GM19099 (cell line): Measurements from ENCODE around the gene CLEC16A.

Experiments
- POLR2A ChIP-seq: IDR thresholded peaks from 3 replicates; pipeline ENCODE4 v1.6.1; 2011; ENCODE audit warnings: low read depth; ENCODE audit not compliant: insufficient read length; ENCODE audit errors: extremely low read depth

The CLEC16A gene

DNA sequence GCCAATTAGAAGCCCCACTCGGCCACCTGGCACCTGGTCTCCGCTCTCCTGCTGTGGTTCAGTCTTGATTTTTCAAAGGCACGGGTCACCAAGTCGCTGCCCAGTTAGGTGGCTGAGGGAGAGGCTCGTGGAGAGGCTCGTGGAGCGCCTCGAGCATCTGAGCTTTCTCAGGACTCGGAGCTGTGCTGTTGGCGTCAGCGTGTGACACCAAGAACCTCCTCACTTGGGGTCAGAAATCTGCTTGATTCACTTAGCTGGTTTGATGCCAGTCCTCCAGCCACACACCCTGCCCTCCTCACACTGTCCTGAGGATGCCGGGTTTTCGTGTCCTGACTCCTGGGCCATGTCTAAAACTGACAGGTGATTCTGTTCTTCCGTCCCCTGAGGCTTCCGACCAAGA lies 229.1 kb downstream of the CLEC16A start:
- TF ChIP-seq POLR2A = no peak

DNA sequence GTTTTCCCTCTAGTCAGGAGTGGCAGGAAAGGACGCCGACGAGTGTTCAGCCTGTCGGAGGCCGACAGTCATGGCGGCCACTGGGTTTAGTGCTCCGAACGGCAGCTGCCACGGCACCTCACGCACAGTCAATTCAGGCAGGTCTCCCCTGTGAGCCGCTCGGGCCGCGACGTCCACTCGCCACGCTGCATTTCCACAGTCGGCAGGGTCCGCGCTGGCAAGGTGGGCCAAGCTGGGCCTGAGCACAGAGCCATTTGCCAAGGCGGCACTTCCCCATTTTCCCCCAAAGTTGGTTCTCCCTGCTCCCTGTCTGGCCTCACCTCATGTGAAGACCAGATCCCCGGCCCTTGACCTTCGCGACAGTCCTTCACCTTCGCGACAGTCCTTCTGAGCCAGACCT lies 229.8 kb downstream of the CLEC16A start:
- TF ChIP-seq POLR2A = no peak

GRCh38 chr16:11175106-11175786 lies 230.9 kb downstream of the CLEC16A start:
- TF ChIP-seq POLR2A = no peak

GRCh38 chr16:11175787-11176341 lies 231.5 kb downstream of the CLEC16A start:
- no peak for TF ChIP-seq POLR2A

DNA sequence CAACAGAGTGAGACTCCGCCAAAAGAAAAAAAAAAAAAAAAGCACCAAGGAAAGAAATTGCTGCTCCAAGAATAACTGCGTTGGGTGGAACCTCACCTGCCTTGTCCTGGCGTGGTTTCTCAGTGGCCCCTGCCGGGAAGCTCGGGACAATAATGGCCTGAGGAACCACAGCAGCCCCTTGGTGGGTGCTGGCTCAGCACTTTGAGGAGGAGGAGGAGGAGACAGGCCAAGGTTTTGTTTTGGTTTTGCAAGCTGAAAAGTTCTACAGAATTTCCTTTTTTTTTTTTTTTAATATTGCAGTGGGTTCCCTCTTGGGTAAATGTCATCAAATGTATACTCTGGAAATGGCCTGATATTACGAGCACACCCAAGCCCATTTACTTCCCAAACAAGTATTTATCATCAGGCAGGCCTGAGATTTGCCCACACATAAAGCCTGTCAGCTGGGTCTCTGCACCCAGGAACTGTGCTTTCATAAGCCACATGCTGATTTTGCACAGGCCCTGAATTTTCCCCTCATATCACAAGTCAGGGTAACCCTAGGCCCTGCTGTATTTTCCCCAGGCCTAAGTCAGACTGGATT lies 233.3 kb downstream of the CLEC16A start:
- no peak for TF ChIP-seq POLR2A

- no peak for TF ChIP-seq POLR2A
Measured at GRCh38 chr16:11178424-11178823, 234.1 kb downstream of the CLEC16A start.

- TF ChIP-seq POLR2A = no peak
Measured at GRCh38 chr16:11179574-11179973, 235.2 kb downstream of the CLEC16A start.

DNA sequence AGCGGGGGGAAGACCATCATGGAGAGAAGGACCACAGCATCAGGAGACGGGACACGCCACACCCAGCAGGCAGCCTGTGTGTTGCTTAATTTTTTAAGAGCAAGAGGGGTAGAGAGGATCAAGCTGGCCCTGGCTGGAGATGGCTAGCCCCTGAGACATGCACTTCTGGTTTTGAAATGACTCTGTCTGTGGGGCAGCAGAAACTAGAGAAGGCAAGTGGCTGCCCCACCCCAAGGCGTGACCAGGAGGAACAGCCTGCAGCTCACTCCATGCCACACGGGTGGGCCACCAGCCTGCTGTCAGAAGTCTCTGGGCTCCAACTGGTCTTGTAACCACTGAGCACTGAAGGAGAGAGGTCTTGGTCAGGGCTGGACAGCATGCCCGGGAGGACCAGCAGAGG lies 236.1 kb downstream of the CLEC16A start:
- no peak for TF ChIP-seq POLR2A

- TF ChIP-seq POLR2A = no peak
Measured at GRCh38 chr16:11181242-11181898, 237.0 kb downstream of the CLEC16A start.

GRCh38 chr16:11181899-11182279 lies 237.5 kb downstream of the CLEC16A start:
- TF ChIP-seq POLR2A = no peak

DNA sequence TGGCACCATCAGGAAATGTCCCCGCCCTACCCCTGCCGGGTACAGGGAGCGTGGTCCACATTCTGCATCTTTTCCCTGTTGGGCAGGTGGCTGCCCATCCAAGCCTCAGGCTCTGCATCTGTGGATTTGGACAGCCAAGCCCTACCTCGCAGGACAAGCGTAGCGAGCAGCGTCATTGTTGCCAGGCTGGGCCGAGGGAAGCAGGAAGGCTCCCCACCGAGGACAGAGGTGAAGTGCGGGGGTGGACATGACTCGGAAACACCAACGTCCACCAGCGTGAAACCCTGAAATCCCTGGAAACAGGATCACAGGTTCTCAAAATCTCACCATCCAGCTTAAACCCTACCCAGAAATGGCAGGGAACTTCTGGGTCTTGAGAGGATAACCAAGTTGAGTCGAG lies 238.0 kb downstream of the CLEC16A start:
- TF ChIP-seq POLR2A = no peak

DNA sequence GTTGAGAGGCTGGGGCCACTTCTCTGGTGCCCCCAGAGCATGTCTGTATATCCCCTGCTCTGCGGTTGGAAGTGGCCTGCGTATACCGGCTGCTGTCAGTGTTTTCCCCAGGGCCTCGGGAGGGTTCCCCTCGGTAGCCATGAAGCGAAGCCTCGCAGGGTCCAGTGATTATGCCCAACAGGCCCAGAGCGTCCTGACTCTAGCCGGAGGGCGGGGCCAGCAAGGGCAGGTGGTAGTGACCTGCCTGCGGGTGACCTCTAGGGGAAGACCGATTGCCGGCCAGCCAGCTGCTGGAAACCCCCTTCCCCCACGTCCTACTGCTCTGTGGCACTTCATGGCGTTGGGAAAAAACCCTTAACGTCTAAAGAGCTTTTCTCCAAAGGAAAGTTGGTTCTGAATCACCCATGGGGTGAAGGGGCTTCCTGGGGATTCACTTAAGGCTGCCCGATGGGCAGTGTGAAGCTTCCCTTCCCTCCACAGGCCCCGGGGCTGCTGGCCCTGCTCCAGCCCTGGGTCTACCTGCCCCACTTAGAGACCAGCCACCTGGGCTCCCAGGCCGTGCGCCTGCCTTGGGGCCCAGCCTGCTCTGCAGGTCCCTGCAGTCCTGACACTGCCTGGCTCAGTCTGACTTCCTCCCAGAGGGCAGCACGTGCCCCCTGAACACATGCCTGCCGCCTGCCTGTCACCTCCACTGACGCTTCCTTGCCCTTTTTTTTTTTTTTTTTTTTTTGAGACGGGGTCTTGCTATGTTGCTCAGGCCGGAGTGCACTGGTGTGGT lies 238.9 kb downstream of the CLEC16A start:
- TF ChIP-seq POLR2A = no peak

- no peak for TF ChIP-seq POLR2A
Measured at GRCh38 chr16:11183951-11184350, 239.6 kb downstream of the CLEC16A start.

DNA sequence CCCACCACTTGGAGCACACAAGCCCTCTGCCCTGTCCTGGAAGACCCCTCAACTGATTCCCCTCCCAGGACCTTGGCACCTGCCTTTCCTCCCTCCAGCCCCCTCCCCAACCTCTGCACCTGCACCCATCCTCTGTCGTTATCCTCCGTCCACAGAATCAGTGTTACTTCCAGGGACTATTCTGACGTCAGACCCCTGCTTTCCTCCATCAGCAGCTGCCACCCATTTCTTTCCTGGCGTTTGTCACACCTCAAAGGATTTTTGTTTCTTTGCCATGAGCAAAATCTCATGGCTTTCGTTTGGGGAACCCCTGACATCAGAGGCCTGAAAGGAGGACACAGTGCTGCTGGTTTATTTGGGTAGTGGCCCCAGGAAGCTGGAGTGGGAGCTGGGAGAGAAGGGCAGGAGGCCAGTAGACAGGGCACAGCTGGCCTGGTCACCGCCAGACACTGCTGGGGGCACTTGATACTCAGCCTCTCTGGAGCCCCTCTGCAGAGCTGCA lies 243.2 kb downstream of the CLEC16A start:
- TF ChIP-seq POLR2A = no peak
